Neural cell (in vitro differentiated cells): ENCODE measurements around the gene PNCK. TPM values are rescaled to one million over a fixed set of nuclear protein-coding genes. Genes with fewer than 3 reads are reported as not detected.

Experiments used
- H2AFZ ChIP-seq: fragments of 200-600, 300-800 bp; sonication (generic), shearing (Covaris generic); 2 replicates; pipeline ENCODE4 v1.6.0; 2014; ENCODE audit warnings: low read depth, mild to moderate bottlenecking, antibody characterized with exemption, low read length, moderate library complexity
- H3F3A ChIP-seq: fragments of 200-600 bp; shearing (Covaris generic); 2 replicates; pipeline ENCODE4 v1.6.1; 2016; ENCODE audit warnings: mild to moderate bottlenecking, moderate library complexity, mixed read lengths, antibody characterized with exemption, low read length; ENCODE audit not compliant: insufficient read depth, poor library complexity, severe bottlenecking
- H3K27ac ChIP-seq: fragments of 200-600, 300-800 bp; sonication (generic), shearing (Covaris generic); 2 replicates; pipeline ENCODE4 v1.5.1; 2014; ENCODE audit warnings: mild to moderate bottlenecking, low read length, moderate library complexity
- H3K27me3 ChIP-seq: fragments of 300-800, 200-600 bp; sonication (generic), shearing (Covaris generic); 2 replicates; pipeline ENCODE4 v1.6.0; 2014; ENCODE audit warnings: mild to moderate bottlenecking, low read depth, low read length, moderate library complexity; ENCODE audit not compliant: insufficient read depth
- H3K36me3 ChIP-seq: fragments of 300-800, 200-600 bp; sonication (generic), shearing (Covaris generic); 2 replicates; pipeline ENCODE4 v1.5.1; 2014; ENCODE audit warnings: mild to moderate bottlenecking, antibody characterized with exemption, low read length, moderate library complexity; ENCODE audit not compliant: insufficient read depth
- H3K4me2 ChIP-seq: fragments of 300-800, 200-600 bp; sonication (generic), shearing (Covaris generic); 2 replicates; pipeline ENCODE4 v1.6.0; 2014; ENCODE audit warnings: mild to moderate bottlenecking, low read length
- H3K4me3 ChIP-seq: fragments of 300-800, 200-600 bp; sonication (generic), shearing (Covaris generic); 2 replicates; pipeline ENCODE4 v1.5.1; 2014; ENCODE audit warnings: mild to moderate bottlenecking, low read length, moderate library complexity
- H3K79me2 ChIP-seq: fragments of 200-600 bp; shearing (Covaris generic); replicated peaks from 2 replicates; pipeline ENCODE4 v1.6.0; 2014; ENCODE audit warnings: mild to moderate bottlenecking, low read length, moderate library complexity; ENCODE audit not compliant: insufficient read depth
- H3K9ac ChIP-seq: fragments of 300-800, 200-600 bp; sonication (generic), shearing (Covaris generic); 2 replicates; pipeline ENCODE4 v1.6.1; 2016; ENCODE audit warnings: mild to moderate bottlenecking, low read length, mixed read lengths
- H3K9me2 ChIP-seq: fragments of 200-600 bp; shearing (Covaris generic); 2 replicates; pipeline ENCODE4 v1.6.1; 2016; ENCODE audit warnings: mild to moderate bottlenecking, low read length, mixed read lengths; ENCODE audit not compliant: insufficient read depth
- H3K9me3 ChIP-seq: fragments of 200-600, 300-800 bp; sonication (generic), shearing (Covaris generic); 2 replicates; pipeline ENCODE4 v1.6.1; 2016; ENCODE audit warnings: mild to moderate bottlenecking, mixed run types, low read length, moderate library complexity, mixed read lengths
- H4K20me1 ChIP-seq: fragments of 200-600 bp; shearing (Covaris generic); 2 replicates; pipeline ENCODE4 v1.6.1; 2016; ENCODE audit warnings: mild to moderate bottlenecking, mixed run types; ENCODE audit not compliant: insufficient read depth
- EP300 ChIP-seq: fragments of 450-650 bp; conservative IDR thresholded peaks from 2 replicates; pipeline ENCODE4 v1.6.1; 2014; ENCODE audit warnings: antibody characterized with exemption, mild to moderate bottlenecking, moderate library complexity; ENCODE audit not compliant: poor library complexity, severe bottlenecking
- EZH2 ChIP-seq: fragments of 200-600, 300-800 bp; shearing (Covaris generic), sonication (generic); IDR thresholded peaks from 2 replicates; pipeline ENCODE4 v1.6.1; 2014; ENCODE audit warnings: antibody characterized with exemption, low read length, borderline replicate concordance, mild to moderate bottlenecking; ENCODE audit not compliant: insufficient read depth, poor library complexity, severe bottlenecking
- MXI1 ChIP-seq: fragments of 450-650 bp; conservative IDR thresholded peaks from 2 replicates; pipeline ENCODE4 v1.6.1; 2014; ENCODE audit warnings: antibody characterized with exemption, mild to moderate bottlenecking; ENCODE audit not compliant: poor library complexity, severe bottlenecking
- POLR2AphosphoS5 ChIP-seq: IDR thresholded peaks from 2 replicates; pipeline ENCODE4 v1.6.1; 2012
- RAD21 ChIP-seq: fragments of 450-650 bp; conservative IDR thresholded peaks from 2 replicates; pipeline ENCODE4 v1.6.1; 2014; ENCODE audit warnings: antibody characterized with exemption, mild to moderate bottlenecking, moderate library complexity
- SMC3 ChIP-seq: fragments of 450-650 bp; conservative IDR thresholded peaks from 2 replicates; pipeline ENCODE4 v1.6.1; 2014; ENCODE audit warnings: antibody characterized with exemption, mild to moderate bottlenecking, moderate library complexity; ENCODE audit not compliant: poor library complexity
- TAF1 ChIP-seq: IDR thresholded peaks from 2 replicates; pipeline ENCODE4 v1.6.1; 2012; ENCODE audit warnings: low read depth
- polyA plus RNA-seq: library from polyadenylated mRNA; depleted of rRNA; stranded (reverse); fragments of >200 nt; gene quantifications from 2 replicates; pipeline ENCODE4 v1.2.3, GENCODE V29; 2014
- TF ChIP-seq, protein P1 (sequence below): fragments of 450-650 bp; IDR thresholded peaks from 2 replicates; pipeline ENCODE4 v1.5.1; 2014; ENCODE audit warnings: antibody characterized with exemption, mild to moderate bottlenecking, moderate library complexity; ENCODE audit not compliant: poor library complexity, severe bottlenecking
- TF ChIP-seq, protein P2 (sequence below): IDR thresholded peaks from 2 replicates; pipeline ENCODE4 v1.6.1; 2012; ENCODE audit warnings: borderline replicate concordance

The PNCK gene
- polyA plus RNA-seq, 1 donor from 2014 or later, result 9.5 TPM

DNA sequence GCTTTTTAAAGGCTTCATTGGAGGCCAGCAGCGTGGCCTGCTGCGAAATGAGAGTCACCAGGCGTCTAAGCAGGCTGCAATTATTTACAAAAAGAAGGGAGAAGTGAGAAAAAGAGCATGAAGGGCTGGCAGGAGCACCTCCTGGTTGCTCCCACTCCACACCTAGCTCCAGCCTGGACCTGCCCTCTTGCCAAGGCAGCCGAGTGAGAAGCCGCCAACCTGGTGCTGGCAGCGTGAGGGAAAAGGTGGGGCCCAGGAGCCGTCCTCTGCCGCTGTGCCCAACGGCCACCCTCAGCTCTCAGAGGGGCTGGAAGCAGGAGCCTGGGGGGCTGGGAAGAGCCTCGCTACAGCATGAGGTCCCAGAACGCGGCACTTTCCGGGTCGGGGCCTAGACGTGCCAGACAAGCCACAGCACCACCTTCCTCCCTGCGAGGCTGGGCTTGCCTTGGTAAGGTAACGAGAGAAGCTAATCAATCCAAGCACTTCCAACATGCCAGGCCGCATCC is 30.5 kb upstream of the PNCK start:
- Histone ChIP-seq H3K27me3 (no peaks in the 10 kb centered on the region), H3K27ac (no peak overlapping the region)

DNA sequence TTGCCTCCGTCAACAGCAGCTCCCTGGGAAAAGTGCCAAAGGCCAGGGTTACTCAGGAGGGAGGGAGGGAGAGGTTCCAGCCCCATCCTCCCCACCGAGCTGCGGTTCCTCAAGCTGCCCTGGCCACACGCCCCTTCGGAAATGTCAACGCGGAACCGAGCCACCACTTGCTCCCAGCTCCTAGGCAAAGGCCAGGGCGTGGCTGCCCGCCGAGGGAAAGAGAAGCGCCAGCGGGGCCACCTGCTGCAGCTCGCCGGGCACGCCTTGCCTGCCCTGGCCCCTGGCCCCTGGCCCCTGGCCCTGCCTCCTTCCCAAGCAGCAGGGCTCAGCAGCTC is 29.4 kb upstream of the PNCK start:
- Histone ChIP-seq H3K4me3 (no peak overlapping the region), H3K9ac (no peak overlapping the region), H3K27ac (no peak overlapping the region), H3K79me2 (no peaks in the 10 kb centered on the region), H3K27me3 (no peaks in the 10 kb centered on the region), H2AFZ (no peak overlapping the region), H3K9me2 (no peaks in the 10 kb centered on the region), H3K9me3 (no peaks in the 10 kb centered on the region), H3K4me2 (no peak overlapping the region), H3K36me3 (no peaks in the 10 kb centered on the region), H3F3A (no peaks in the 10 kb centered on the region), H4K20me1 (no peaks in the 10 kb centered on the region)
- TF ChIP-seq POLR2AphosphoS5 (no peak), EZH2 (no peak)

More for the DNA sequence above, 30.5 kb upstream of the PNCK start:
- no peak for TF ChIP-seq EZH2
- no peak for TF ChIP-seq MXI1
- TF ChIP-seq, protein P1, sequence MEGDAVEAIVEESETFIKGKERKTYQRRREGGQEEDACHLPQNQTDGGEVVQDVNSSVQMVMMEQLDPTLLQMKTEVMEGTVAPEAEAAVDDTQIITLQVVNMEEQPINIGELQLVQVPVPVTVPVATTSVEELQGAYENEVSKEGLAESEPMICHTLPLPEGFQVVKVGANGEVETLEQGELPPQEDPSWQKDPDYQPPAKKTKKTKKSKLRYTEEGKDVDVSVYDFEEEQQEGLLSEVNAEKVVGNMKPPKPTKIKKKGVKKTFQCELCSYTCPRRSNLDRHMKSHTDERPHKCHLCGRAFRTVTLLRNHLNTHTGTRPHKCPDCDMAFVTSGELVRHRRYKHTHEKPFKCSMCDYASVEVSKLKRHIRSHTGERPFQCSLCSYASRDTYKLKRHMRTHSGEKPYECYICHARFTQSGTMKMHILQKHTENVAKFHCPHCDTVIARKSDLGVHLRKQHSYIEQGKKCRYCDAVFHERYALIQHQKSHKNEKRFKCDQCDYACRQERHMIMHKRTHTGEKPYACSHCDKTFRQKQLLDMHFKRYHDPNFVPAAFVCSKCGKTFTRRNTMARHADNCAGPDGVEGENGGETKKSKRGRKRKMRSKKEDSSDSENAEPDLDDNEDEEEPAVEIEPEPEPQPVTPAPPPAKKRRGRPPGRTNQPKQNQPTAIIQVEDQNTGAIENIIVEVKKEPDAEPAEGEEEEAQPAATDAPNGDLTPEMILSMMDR, result no peak
- TF ChIP-seq, protein P2, sequence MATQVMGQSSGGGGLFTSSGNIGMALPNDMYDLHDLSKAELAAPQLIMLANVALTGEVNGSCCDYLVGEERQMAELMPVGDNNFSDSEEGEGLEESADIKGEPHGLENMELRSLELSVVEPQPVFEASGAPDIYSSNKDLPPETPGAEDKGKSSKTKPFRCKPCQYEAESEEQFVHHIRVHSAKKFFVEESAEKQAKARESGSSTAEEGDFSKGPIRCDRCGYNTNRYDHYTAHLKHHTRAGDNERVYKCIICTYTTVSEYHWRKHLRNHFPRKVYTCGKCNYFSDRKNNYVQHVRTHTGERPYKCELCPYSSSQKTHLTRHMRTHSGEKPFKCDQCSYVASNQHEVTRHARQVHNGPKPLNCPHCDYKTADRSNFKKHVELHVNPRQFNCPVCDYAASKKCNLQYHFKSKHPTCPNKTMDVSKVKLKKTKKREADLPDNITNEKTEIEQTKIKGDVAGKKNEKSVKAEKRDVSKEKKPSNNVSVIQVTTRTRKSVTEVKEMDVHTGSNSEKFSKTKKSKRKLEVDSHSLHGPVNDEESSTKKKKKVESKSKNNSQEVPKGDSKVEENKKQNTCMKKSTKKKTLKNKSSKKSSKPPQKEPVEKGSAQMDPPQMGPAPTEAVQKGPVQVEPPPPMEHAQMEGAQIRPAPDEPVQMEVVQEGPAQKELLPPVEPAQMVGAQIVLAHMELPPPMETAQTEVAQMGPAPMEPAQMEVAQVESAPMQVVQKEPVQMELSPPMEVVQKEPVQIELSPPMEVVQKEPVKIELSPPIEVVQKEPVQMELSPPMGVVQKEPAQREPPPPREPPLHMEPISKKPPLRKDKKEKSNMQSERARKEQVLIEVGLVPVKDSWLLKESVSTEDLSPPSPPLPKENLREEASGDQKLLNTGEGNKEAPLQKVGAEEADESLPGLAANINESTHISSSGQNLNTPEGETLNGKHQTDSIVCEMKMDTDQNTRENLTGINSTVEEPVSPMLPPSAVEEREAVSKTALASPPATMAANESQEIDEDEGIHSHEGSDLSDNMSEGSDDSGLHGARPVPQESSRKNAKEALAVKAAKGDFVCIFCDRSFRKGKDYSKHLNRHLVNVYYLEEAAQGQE, result no peak
- TF ChIP-seq RAD21, result no peak
- TF ChIP-seq SMC3, result no peak
- TF ChIP-seq POLR2AphosphoS5, result no peak
- no peak for TF ChIP-seq EP300
- no peak for TF ChIP-seq TAF1
- Histone ChIP-seq H3K9me3 (no peaks in the 10 kb centered on the region), H4K20me1 (no peaks in the 10 kb centered on the region), H3K36me3 (no peaks in the 10 kb centered on the region), H3F3A (no peaks in the 10 kb centered on the region), H3K79me2 (no peaks in the 10 kb centered on the region), H2AFZ (no peak overlapping the region), H3K4me3 (no peak overlapping the region), H3K9me2 (no peaks in the 10 kb centered on the region), H3K4me2 (no peak overlapping the region), H3K9ac (no peak overlapping the region)
